H1 (cell line): ENCODE measurements around the gene UBAC1. TPM values are rescaled to one million over a fixed set of nuclear protein-coding genes. Genes with fewer than 3 reads are reported as not detected.

Experiments used
- ATF2 ChIP-seq: IDR thresholded peaks from 2 replicates; pipeline ENCODE4 v1.6.1; 2012; ENCODE audit warnings: low read length, inconsistent platforms
- EP300 ChIP-seq, 2 experiments: IDR thresholded peaks; 1 replicate in 1 of 2; 2 replicates in 1 of 2; pipeline ENCODE4 v1.6.1; 2011 to 2012; ENCODE audit warnings: low read depth in 2 of 2, low read length in 2 of 2, mild to moderate bottlenecking in 2 of 2, borderline replicate concordance in 1 of 2, inconsistent platforms in 1 of 2, moderate library complexity in 1 of 2
- polyA plus RNA-seq, 7 experiments: library from polyadenylated mRNA; depleted of rRNA in 3 of 7; stranded (reverse) in 5 of 7; unstranded in 2 of 7; fragments of >200 nt in 5 of 7; fragments of 200-250 nt in 2 of 7; gene quantifications; 1 replicate in 5 of 7; 2 replicates in 1 of 7; 4 replicates in 1 of 7; pipeline versions ENCODE4 v1.2.1 to v1.2.3, GENCODE V29; 2011 to 2013; ENCODE audit warnings: missing spikeins in 2 of 7, mixed read lengths in 2 of 7
- total RNA-seq: library from RNA; stranded (reverse); fragmentation: NEBNext Ultra II Directional; extraction: Animal tissue kit (Norgen Biotek cat#: 25700); gene quantifications from 2 replicates; pipeline ENCODE4 v1.2.1, GENCODE V29; 2021

Gene UBAC1
- total and polyA plus RNA-seq, 2 of the 8 experiments (the other 6 are each of a cell fraction or from before 2014, with no cell fraction given): 59.3 to 85.2 TPM

GRCh38 chr9:136007934-136008692 lies 46.9 kb upstream of the UBAC1 start (continued):
- TF ChIP-seq ATF2 (no peak), EP300 (IDR thresholded peaks at IDR 0.05; ENCODE audit: borderline replicate concordance in 1 of 2, low read depth in 2 of 2, low read length in 2 of 2) (no peak)
